ENCODE measurements around the gene SLC8A1.

Gene SLC8A1

GRCh38 chr2:40370007-40370395 lies 81.9 kb downstream of the SLC8A1 start:
- DNase-seq (ENCODE audit: low spot score) = no peak
- no peak for TF ChIP-seq CTCF (IDR thresholded peaks at IDR 0.05)
- Histone ChIP-seq H3K27ac (no peak overlapping the region), H3K4me3 (no peak overlapping the region)

GRCh38 chr2:40369267-40370006 lies 82.5 kb downstream of the SLC8A1 start:
- no peak overlapping the region for H3K27ac ChIP-seq
- H3K4me3 ChIP-seq = no peak overlapping the region
- no peak for DNase-seq (ENCODE audit: low spot score)
- TF ChIP-seq CTCF (IDR thresholded peaks at IDR 0.05) = no peak

- no peak for DNase-seq (ENCODE audit: low spot score)
- no peak overlapping the region for H3K27ac ChIP-seq
- no peak for TF ChIP-seq CTCF (IDR thresholded peaks at IDR 0.05)
These were observed 84.2 kb downstream of the SLC8A1 start for GRCh38 chr2:40367652-40368051.

GRCh38 chr2:40367032-40367431 lies 84.9 kb downstream of the SLC8A1 start:
- H3K4me3 ChIP-seq = no peak overlapping the region
- DNase-seq (ENCODE audit: low spot score) = no peak
- H3K27ac ChIP-seq = no peak overlapping the region
- no peak for TF ChIP-seq CTCF (IDR thresholded peaks at IDR 0.05)

More at GRCh38 chr2:40367652-40368051, 84.2 kb downstream of the SLC8A1 start:
- H3K4me3 ChIP-seq = no peak overlapping the region

- no peak for DNase-seq (ENCODE audit: low spot score)
- H3K27ac ChIP-seq = peak overlapping the region in 1 of 2 donors; percentile 18
- TF ChIP-seq CTCF (IDR thresholded peaks at IDR 0.05) = no peak
- H3K4me3 ChIP-seq = peak overlapping the region; percentile 59
These were observed 87.6 kb downstream of the SLC8A1 start for GRCh38 chr2:40364151-40364874.

- DNase-seq (ENCODE audit: low spot score) = no peak
- Histone ChIP-seq H3K4me3 (peak overlapping the region; percentile 59), H3K27ac (peak overlapping the region in 1 of 2 donors; percentile 18)
- no peak for TF ChIP-seq CTCF (IDR thresholded peaks at IDR 0.05)
These were observed 88.3 kb downstream of the SLC8A1 start for GRCh38 chr2:40363631-40364030.

GRCh38 chr2:40363231-40363630 lies 88.7 kb downstream of the SLC8A1 start:
- Histone ChIP-seq H3K4me3 (peak overlapping the region; percentile 59), H3K27ac (peak overlapping the region in 1 of 2 donors; percentile 18)
- DNase-seq (ENCODE audit: low spot score) = no peak
- no peak for TF ChIP-seq CTCF (IDR thresholded peaks at IDR 0.05)

Data from coronary artery (tissue), 2 donors.